RWPE1 (cell line): Measurements from ENCODE around the gene FERD3L.

Experiments used
- CTCF ChIA-PET: fragments of 350-600 bp; sonication (Branson Sonifier 250); formaldehyde crosslinking; extraction: SDS; loops from one replicate; lab custom pipeline; 2021; lab: Yijun Ruan, JAX
- POLR2A ChIA-PET: fragments of 400-600 bp; formaldehyde crosslinking; extraction: SDS; loops from one replicate; lab custom pipeline; 2020; ENCODE audit warnings: antibody characterized with exemption; ENCODE audit not compliant: low non-redundant PET; lab: Yijun Ruan, JAX
- DNase-seq: peaks from one replicate; pipeline ENCODE4 v3.0.0; 2012; ENCODE audit warnings: low spot score
- H3K27ac ChIP-seq: fragments of 450-650 bp; 2 replicates; pipeline ENCODE4 v1.5.1; 2017
- CTCF ChIP-seq: fragments of 450-650 bp; conservative IDR thresholded peaks from 2 replicates; pipeline ENCODE4 v1.5.1; 2017; ENCODE audit warnings: low read depth, mild to moderate bottlenecking

Gene FERD3L

GRCh38 chr7:19117870-19118608 lies 27.2 kb downstream of the FERD3L start:
- peak overlapping the region; percentile 86 for H3K27ac ChIP-seq
- CTCF ChIA-PET = interaction anchor here (0.5 to 0.7 kb wide), 2 partner anchors 74 to 95 kb away, joined by 3 read pairs; no protein-coding TSS in a partner anchor
- DNase-seq = no peak
- no peak for TF ChIP-seq CTCF
- POLR2A ChIA-PET = no interaction called here

GRCh38 chr7:19117091-19117869 lies 27.9 kb downstream of the FERD3L start, which contains the start of gene TWIST1:
Gene TWIST1 (minus strand): TSS chr7:19117636. CDS start chr7:19117321, 315 bp downstream.
- no peak for TF ChIP-seq CTCF
- DNase-seq = peak; percentile 58
- ChIA-PET CTCF (interaction anchor here (0.5 kb wide), 1 partner anchor 73 kb away, joined by 3 read pairs; no protein-coding TSS in a partner anchor), POLR2A (no interaction called here)
- peak within 1 kb of the TSS; percentile 86 for H3K27ac ChIP-seq

- TF ChIP-seq CTCF = no peak
- CTCF ChIA-PET = interaction anchor here (0.6 to 2.3 kb wide), 3 partner anchors 11 to 189 kb away, joined by 4 to 5 read pairs (median 5); no protein-coding TSS in a partner anchor
- DNase-seq = peak; percentile 52
- H3K27ac ChIP-seq = peak overlapping the region; percentile 86
- POLR2A ChIA-PET = no interaction called here
These were observed 28.8 kb downstream of the FERD3L start for GRCh38 chr7:19116121-19117090.

GRCh38 chr7:19114551-19114855 lies 30.7 kb downstream of the FERD3L start:
- TF ChIP-seq CTCF = no peak
- ChIA-PET CTCF (interaction anchor here (2.3 kb wide), 1 partner anchor 9 kb away, joined by 5 read pairs; no protein-coding TSS in a partner anchor), POLR2A (no interaction called here)
- no peak for DNase-seq
- no peak overlapping the region for H3K27ac ChIP-seq

GRCh38 chr7:19113855-19114550 lies 31.2 kb downstream of the FERD3L start:
- ChIA-PET CTCF (interaction anchor here (2.3 kb wide), 1 partner anchor 9 kb away, joined by 5 read pairs; no protein-coding TSS in a partner anchor), POLR2A (no interaction called here)
- no peak overlapping the region for H3K27ac ChIP-seq
- no peak for TF ChIP-seq CTCF
- DNase-seq = peak; percentile 42
